ENCODE measurements around the gene GINS3.

Gene GINS3

DNA sequence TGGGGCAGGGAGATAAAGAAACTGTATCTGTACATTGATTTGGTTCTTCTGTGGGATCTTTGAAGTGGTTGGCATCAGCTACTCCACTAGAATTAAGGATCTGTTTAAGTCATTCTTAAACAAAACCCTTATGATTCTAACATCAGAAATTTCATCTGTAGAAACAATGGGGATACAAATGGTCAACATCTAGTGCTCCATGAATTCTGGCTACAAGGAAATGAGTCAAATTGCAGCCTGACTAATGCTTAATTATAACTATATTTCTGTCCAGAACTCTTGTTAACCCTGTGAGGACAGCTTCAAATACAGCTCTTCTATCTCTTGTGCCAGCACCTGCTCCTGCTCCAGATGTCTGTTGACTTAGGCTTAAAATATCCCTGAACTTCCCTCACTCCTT lies 13.9 kb upstream of the GINS3 start:
- H3K4me2 ChIP-seq (ENCODE audit: insufficient read depth, low read length, poor library complexity, severe bottlenecking) = no peak overlapping the region
- H2BK120ac ChIP-seq (ENCODE audit: low read depth, low read length) = no peak overlapping the region
- H3K4me3 ChIP-seq (ENCODE audit: low read length in 2 of 2) = no peak overlapping the region
- no peak overlapping the region for H3K27ac ChIP-seq (replicated peaks; ENCODE audit: low read length)
- H2BK15ac ChIP-seq (ENCODE audit: low read length) = no peak overlapping the region
- no peak overlapping the region for H4K91ac ChIP-seq (ENCODE audit: low read depth, low read length, poor library complexity)
- no peaks in the 10 kb centered on the region for H3K36me3 ChIP-seq (replicated peaks in 1 of 2; ENCODE audit: control insufficient read depth in 2 of 2, insufficient read depth in 2 of 2, low read length in 2 of 2)
- no peak overlapping the region for H2BK12ac ChIP-seq (ENCODE audit: low read length)
- H3K9me3 ChIP-seq (replicated peaks in 1 of 2; ENCODE audit: control insufficient read depth in 2 of 2, insufficient read depth in 1 of 2, low read depth in 1 of 2, low read length in 2 of 2) = peaks cover 0 to 3% of the 10 kb centered on the region in 2 donors
- H4K8ac ChIP-seq (ENCODE audit: low read depth, low read length) = no peak overlapping the region
- no peak overlapping the region for H3K14ac ChIP-seq (ENCODE audit: low read length)
- no peak for DNase-seq (ENCODE audit: low spot score)
- H3K18ac ChIP-seq (ENCODE audit: low read length) = no peak overlapping the region
- no peak overlapping the region for H3K4ac ChIP-seq (ENCODE audit: low read length)
- H2AK5ac ChIP-seq (ENCODE audit: low read depth, low read length) = no peak overlapping the region
- H3K79me1 ChIP-seq (ENCODE audit: low read depth, low read length) = no peaks in the 10 kb centered on the region
- H3K23ac ChIP-seq (ENCODE audit: low read depth, low read length, poor library complexity) = no peak overlapping the region
- H3K4me1 ChIP-seq (ENCODE audit: control insufficient read depth in 2 of 2, insufficient read depth in 1 of 2, low read depth in 1 of 2, low read length in 2 of 2) = no peaks in the 10 kb centered on the region
- H2BK5ac ChIP-seq (ENCODE audit: low read length) = no peak overlapping the region
- H2AFZ ChIP-seq (ENCODE audit: low read length) = no peak overlapping the region
- no peak overlapping the region for H3K9ac ChIP-seq (ENCODE audit: low read depth, low read length, poor library complexity)
- H3K27me3 ChIP-seq (ENCODE audit: control insufficient read depth in 3 of 3, insufficient read depth in 3 of 3, low read depth in 1 of 3, low read length in 3 of 3) = peaks cover 0 to 11% (median 0%) of the 10 kb centered on the region in 3 experiments

DNA sequence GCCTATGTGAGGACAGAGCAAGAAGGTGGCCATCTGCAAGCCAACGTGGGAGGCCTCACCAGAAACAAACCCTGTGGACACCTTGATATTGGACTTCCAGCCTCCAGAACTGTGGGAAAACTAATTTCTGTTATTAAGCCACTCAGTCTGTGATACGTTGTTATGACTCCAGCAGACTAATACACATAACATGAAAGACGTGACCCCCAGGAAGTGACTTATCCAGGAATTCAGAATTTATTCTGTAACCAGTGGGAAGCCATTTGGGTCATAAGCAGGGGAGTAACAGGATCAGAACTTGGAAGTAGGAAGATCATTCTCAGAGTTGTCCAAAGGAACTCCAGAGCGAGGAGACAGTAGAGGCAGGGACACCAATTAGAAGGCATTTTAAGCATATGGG lies 12.5 kb upstream of the GINS3 start:
- H4K8ac ChIP-seq (ENCODE audit: low read depth, low read length) = no peak overlapping the region
- H3K79me1 ChIP-seq (ENCODE audit: low read depth, low read length) = no peaks in the 10 kb centered on the region
- H3K27ac ChIP-seq (replicated peaks; ENCODE audit: low read length) = no peak overlapping the region
- no peak overlapping the region for H3K4me3 ChIP-seq (ENCODE audit: low read length in 2 of 2)
- no peak overlapping the region for H3K23ac ChIP-seq (ENCODE audit: low read depth, low read length, poor library complexity)
- no peaks in the 10 kb centered on the region for H3K4me1 ChIP-seq (ENCODE audit: control insufficient read depth in 2 of 2, insufficient read depth in 1 of 2, low read depth in 1 of 2, low read length in 2 of 2)
- no peak overlapping the region for H3K9ac ChIP-seq (ENCODE audit: low read depth, low read length, poor library complexity)
- whole genome bisulfite sequencing, 2 donors (ENCODE audit: extremely low coverage in 2 of 2, insufficient read length in 2 of 2, insufficient replicate concordance in 1 of 2) = no CpG with 5 or more reads among the region's 4 CpGs
- no peak overlapping the region for H2AFZ ChIP-seq (ENCODE audit: low read length)
- no peak overlapping the region for H3K14ac ChIP-seq (ENCODE audit: low read length)
- H3K36me3 ChIP-seq (replicated peaks in 1 of 2; ENCODE audit: control insufficient read depth in 2 of 2, insufficient read depth in 2 of 2, low read length in 2 of 2) = no peaks in the 10 kb centered on the region
- H3K27me3 ChIP-seq (ENCODE audit: control insufficient read depth in 3 of 3, insufficient read depth in 3 of 3, low read depth in 1 of 3, low read length in 3 of 3) = peaks cover 0 to 19% (median 0%) of the 10 kb centered on the region in 3 experiments
- H2BK120ac ChIP-seq (ENCODE audit: low read depth, low read length) = no peak overlapping the region
- H2BK5ac ChIP-seq (ENCODE audit: low read length) = no peak overlapping the region
- H2BK12ac ChIP-seq (ENCODE audit: low read length) = no peak overlapping the region
- H3K4me2 ChIP-seq (ENCODE audit: insufficient read depth, low read length, poor library complexity, severe bottlenecking) = no peak overlapping the region
- no peak overlapping the region for H4K91ac ChIP-seq (ENCODE audit: low read depth, low read length, poor library complexity)
- H3K18ac ChIP-seq (ENCODE audit: low read length) = no peak overlapping the region
- peaks cover 0 to 2% of the 10 kb centered on the region in 2 donors for H3K9me3 ChIP-seq (replicated peaks in 1 of 2; ENCODE audit: control insufficient read depth in 2 of 2, insufficient read depth in 1 of 2, low read depth in 1 of 2, low read length in 2 of 2)
- DNase-seq (ENCODE audit: low spot score) = no peak
- no peak overlapping the region for H3K4ac ChIP-seq (ENCODE audit: low read length)
- no peak overlapping the region for H2BK15ac ChIP-seq (ENCODE audit: low read length)
- H2AK5ac ChIP-seq (ENCODE audit: low read depth, low read length) = no peak overlapping the region

DNA sequence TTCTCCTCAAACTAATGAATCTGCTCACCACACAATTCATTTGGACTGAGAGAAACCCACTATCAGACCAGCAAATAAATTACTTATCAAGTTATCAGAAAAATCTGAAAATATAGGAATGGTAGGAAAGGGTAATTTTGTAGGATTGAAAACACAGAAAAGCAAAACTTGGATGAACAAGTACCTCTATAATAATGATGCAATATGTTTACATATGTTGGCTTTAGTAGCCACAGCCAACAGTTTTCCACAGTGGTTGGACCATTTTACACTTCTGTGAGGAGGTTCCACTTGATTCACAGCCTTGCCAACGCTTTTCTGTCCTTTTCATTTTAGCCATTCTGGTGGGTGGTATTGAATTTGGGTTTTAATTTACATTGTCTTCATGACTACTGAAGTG lies 10.6 kb upstream of the GINS3 start:
- Histone ChIP-seq H3K4me2 (ENCODE audit: insufficient read depth, low read length, poor library complexity, severe bottlenecking) (no peak overlapping the region), H3K4me3 (ENCODE audit: low read length in 2 of 2) (no peak overlapping the region), H4K8ac (ENCODE audit: low read depth, low read length) (no peak overlapping the region), H3K9me3 (replicated peaks in 1 of 2; ENCODE audit: control insufficient read depth in 2 of 2, insufficient read depth in 1 of 2, low read depth in 1 of 2, low read length in 2 of 2) (peaks cover 0 to 2% of the 10 kb centered on the region in 2 donors), H2BK15ac (ENCODE audit: low read length) (no peak overlapping the region), H3K14ac (ENCODE audit: low read length) (no peak overlapping the region), H3K18ac (ENCODE audit: low read length) (no peak overlapping the region), H3K27me3 (ENCODE audit: control insufficient read depth in 3 of 3, insufficient read depth in 3 of 3, low read depth in 1 of 3, low read length in 3 of 3) (peaks cover 0 to 22% (median 0%) of the 10 kb centered on the region in 3 experiments), H2BK5ac (ENCODE audit: low read length) (no peak overlapping the region), H3K79me1 (ENCODE audit: low read depth, low read length) (no peaks in the 10 kb centered on the region), H3K4me1 (ENCODE audit: control insufficient read depth in 2 of 2, insufficient read depth in 1 of 2, low read depth in 1 of 2, low read length in 2 of 2) (no peaks in the 10 kb centered on the region), H3K36me3 (replicated peaks in 1 of 2; ENCODE audit: control insufficient read depth in 2 of 2, insufficient read depth in 2 of 2, low read length in 2 of 2) (no peaks in the 10 kb centered on the region), H3K4ac (ENCODE audit: low read length) (no peak overlapping the region), H2BK12ac (ENCODE audit: low read length) (no peak overlapping the region), H3K23ac (ENCODE audit: low read depth, low read length, poor library complexity) (no peak overlapping the region), H4K91ac (ENCODE audit: low read depth, low read length, poor library complexity) (no peak overlapping the region), H2AFZ (ENCODE audit: low read length) (no peak overlapping the region), H3K27ac (replicated peaks; ENCODE audit: low read length) (no peak overlapping the region), H3K9ac (ENCODE audit: low read depth, low read length, poor library complexity) (no peak overlapping the region), H2BK120ac (ENCODE audit: low read depth, low read length) (no peak overlapping the region), H2AK5ac (ENCODE audit: low read depth, low read length) (no peak overlapping the region)
- no peak for DNase-seq (ENCODE audit: low spot score)
- no CpG with 5 or more reads among the region's 1 CpG for WGBS, 2 donors (ENCODE audit: extremely low coverage in 2 of 2, insufficient read length in 2 of 2, insufficient replicate concordance in 1 of 2)

DNA sequence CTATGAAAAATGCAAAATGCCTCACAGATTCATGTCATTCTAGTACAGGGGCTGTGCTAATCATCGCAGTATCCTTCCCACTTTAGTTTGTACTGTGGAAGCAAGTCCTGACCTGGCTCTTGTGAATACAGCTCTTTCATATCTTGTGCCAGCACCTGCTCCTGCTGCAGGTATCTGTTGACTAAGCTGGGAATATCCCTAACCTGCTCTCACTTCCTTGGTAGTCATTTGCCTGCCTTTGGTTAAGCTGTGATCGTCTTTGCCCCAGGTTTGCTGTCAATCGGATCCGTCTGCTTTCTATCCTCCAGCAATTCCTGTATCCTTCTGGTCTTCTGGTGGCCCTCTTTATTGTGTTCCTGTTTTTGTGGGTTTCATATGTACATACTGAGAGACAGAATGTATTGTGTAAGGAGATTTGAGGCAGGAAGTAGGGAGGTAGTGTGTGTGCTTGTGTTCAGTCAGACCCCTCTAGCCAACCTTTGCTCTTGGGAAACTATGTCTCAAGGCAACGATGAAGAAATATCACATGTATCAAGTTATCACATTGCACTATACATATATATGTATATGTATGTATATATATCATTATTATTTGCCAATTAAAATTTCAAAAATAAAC lies 7.7 kb upstream of the GINS3 start:
- no peak overlapping the region for H3K14ac ChIP-seq (ENCODE audit: low read length)
- no CpG with 5 or more reads among the region's 5 CpGs for WGBS, 2 donors (ENCODE audit: extremely low coverage in 2 of 2, insufficient read length in 2 of 2, insufficient replicate concordance in 1 of 2)

More for the DNA sequence above, 7.7 kb upstream of the GINS3 start:
- Histone ChIP-seq H3K27ac (replicated peaks; ENCODE audit: low read length) (no peak overlapping the region), H3K4me3 (ENCODE audit: low read length in 2 of 2) (no peak overlapping the region), H2AK5ac (ENCODE audit: low read depth, low read length) (no peak overlapping the region), H3K36me3 (replicated peaks in 1 of 2; ENCODE audit: control insufficient read depth in 2 of 2, insufficient read depth in 2 of 2, low read length in 2 of 2) (no peaks in the 10 kb centered on the region), H3K4me2 (ENCODE audit: insufficient read depth, low read length, poor library complexity, severe bottlenecking) (no peak overlapping the region), H3K23ac (ENCODE audit: low read depth, low read length, poor library complexity) (no peak overlapping the region), H2BK5ac (ENCODE audit: low read length) (no peak overlapping the region), H2BK120ac (ENCODE audit: low read depth, low read length) (no peak overlapping the region), H2AFZ (ENCODE audit: low read length) (no peak overlapping the region), H4K8ac (ENCODE audit: low read depth, low read length) (no peak overlapping the region), H3K18ac (ENCODE audit: low read length) (no peak overlapping the region), H3K9ac (ENCODE audit: low read depth, low read length, poor library complexity) (no peak overlapping the region), H4K91ac (ENCODE audit: low read depth, low read length, poor library complexity) (no peak overlapping the region), H3K79me1 (ENCODE audit: low read depth, low read length) (no peaks in the 10 kb centered on the region), H3K4me1 (ENCODE audit: control insufficient read depth in 2 of 2, insufficient read depth in 1 of 2, low read depth in 1 of 2, low read length in 2 of 2) (no peaks in the 10 kb centered on the region), H3K9me3 (replicated peaks in 1 of 2; ENCODE audit: control insufficient read depth in 2 of 2, insufficient read depth in 1 of 2, low read depth in 1 of 2, low read length in 2 of 2) (peaks cover 0 to 1% of the 10 kb centered on the region in 2 donors), H3K4ac (ENCODE audit: low read length) (no peak overlapping the region), H3K27me3 (ENCODE audit: control insufficient read depth in 3 of 3, insufficient read depth in 3 of 3, low read depth in 1 of 3, low read length in 3 of 3) (peaks cover 0 to 26% (median 0%) of the 10 kb centered on the region in 3 experiments), H2BK12ac (ENCODE audit: low read length) (no peak overlapping the region), H2BK15ac (ENCODE audit: low read length) (no peak overlapping the region)
- DNase-seq (ENCODE audit: low spot score) = no peak
